ENCODE measurements around the gene HAUS8.

GRCh38 chr19:17031741-17032140, 43.5 kb downstream of the HAUS8 start:
- TF ChIP-seq CTCF (IDR thresholded peaks at IDR 0.05; ENCODE audit: low read depth, low read length, poor library complexity, severe bottlenecking) (no peak), EZH2phosphoT487 (IDR thresholded peaks at IDR 0.05; ENCODE audit: borderline replicate concordance, low read length) (no peak)
